Measurements from ENCODE around the gene ADAMTS8. TPM values are rescaled to one million over a fixed set of nuclear protein-coding genes. Genes with fewer than 3 reads are reported as not detected.

ADAMTS8 gene
- total RNA-seq, 1 experiment from 2014 or later: not detected

GRCh38 chr11:130420478-130421198, 7.8 kb downstream of the ADAMTS8 start:
- DNase-seq (ENCODE audit: low read depth): no peak

GRCh38 chr11:130418756-130419155, 9.7 kb downstream of the ADAMTS8 start:
- DNase-seq (ENCODE audit: low read depth): no peak

GRCh38 chr11:130418210-130418609, 10.2 kb downstream of the ADAMTS8 start:
- no peak for DNase-seq (ENCODE audit: low read depth)

GRCh38 chr11:130416906-130417305, 11.5 kb downstream of the ADAMTS8 start:
- DNase-seq (ENCODE audit: low read depth): no peak

- DNase-seq (ENCODE audit: low read depth): no peak
Observed at GRCh38 chr11:130416530-130416882, 11.9 kb downstream of the ADAMTS8 start.

- DNase-seq (ENCODE audit: low read depth): no peak
Observed at GRCh38 chr11:130415731-130416529, 12.5 kb downstream of the ADAMTS8 start.

GRCh38 chr11:130414107-130415080, 14.0 kb downstream of the ADAMTS8 start:
- DNase-seq (ENCODE audit: low read depth): peak; percentile 16

GRCh38 chr11:130413405-130414106, 14.9 kb downstream of the ADAMTS8 start:
- peak; percentile 88 for DNase-seq (ENCODE audit: low read depth)

- no peak for DNase-seq (ENCODE audit: low read depth)
Observed at GRCh38 chr11:130411223-130411622, 17.2 kb downstream of the ADAMTS8 start.

GRCh38 chr11:130409594-130410388, 18.6 kb downstream of the ADAMTS8 start:
- no peak for DNase-seq (ENCODE audit: low read depth)

GRCh38 chr11:130408901-130409300, 19.5 kb downstream of the ADAMTS8 start:
- DNase-seq (ENCODE audit: low read depth): no peak

- no peak for DNase-seq (ENCODE audit: low read depth)
Observed at GRCh38 chr11:130408401-130408890, 20.0 kb downstream of the ADAMTS8 start.

GRCh38 chr11:130407978-130408377, 20.4 kb downstream of the ADAMTS8 start:
- peak; percentile 68 for DNase-seq (ENCODE audit: low read depth)

- no peak for DNase-seq (ENCODE audit: low read depth)
Observed at GRCh38 chr11:130405428-130405827, 23.0 kb downstream of the ADAMTS8 start.

- DNase-seq (ENCODE audit: low read depth): no peak
Observed at GRCh38 chr11:130404727-130405126, 23.7 kb downstream of the ADAMTS8 start.

GRCh38 chr11:130403967-130404366, 24.4 kb downstream of the ADAMTS8 start:
- no peak for DNase-seq (ENCODE audit: low read depth)

- DNase-seq (ENCODE audit: low read depth): peak; percentile 39
Observed at GRCh38 chr11:130403271-130403804, 25.1 kb downstream of the ADAMTS8 start.

- DNase-seq (ENCODE audit: low read depth): no peak
Observed at GRCh38 chr11:130402570-130402969, 25.8 kb downstream of the ADAMTS8 start.

- DNase-seq (ENCODE audit: low read depth): no peak
Observed at GRCh38 chr11:130400781-130401483, 27.5 kb downstream of the ADAMTS8 start.

Measured in HT1080 (cell line).